H1 (cell line): Measurements from ENCODE around the gene SLC34A1. TPM values are rescaled to one million over a fixed set of nuclear protein-coding genes. Genes with fewer than 3 reads are reported as not detected.

Source experiments
- CTCF ChIA-PET: fragments of 300-600 bp; sonication (Branson Sonifier 250); formaldehyde crosslinking; loops from one replicate; lab custom pipeline; 2021; ENCODE audit not compliant: partially characterized antibody; lab: Charles Lee
- POLR2A ChIA-PET: fragments of 300-600 bp; sonication (Branson Sonifier 250); formaldehyde crosslinking; loops from one replicate; lab custom pipeline; 2021; ENCODE audit warnings: inconsistent platforms; ENCODE audit not compliant: partially characterized antibody; lab: Charles Lee
- DNase-seq, 2 experiments: peaks; one replicate each; pipeline versions ENCODE4 v3.0.0 to v3.0.0-alpha.2; 2010 to 2022; ENCODE audit warnings: low spot score in 2 of 2, low read depth in 1 of 2, mixed read lengths in 1 of 2
- FAIRE-seq: peaks from 2 replicates; lab custom pipeline; 2011; peaks lifted over from hg19 to GRCh38; lab: Jason Lieb, UNC
- H2AFZ ChIP-seq: 2 replicates; pipeline ENCODE4 v1.8.1; 2012; ENCODE audit warnings: low read length, inconsistent platforms
- H2AK5ac ChIP-seq: 2 replicates; pipeline ENCODE4 v1.6.1; 2013; ENCODE audit warnings: low read depth, low read length
- H2BK120ac ChIP-seq: replicated peaks from 2 replicates; pipeline ENCODE3; 2013; ENCODE audit warnings: low read depth, low read length, inconsistent platforms
- H2BK12ac ChIP-seq: 2 replicates; pipeline ENCODE4 v1.6.1; 2013; ENCODE audit warnings: low read depth, low read length
- H2BK15ac ChIP-seq: 2 replicates; pipeline ENCODE4 v1.6.1; 2013; ENCODE audit warnings: low read length
- H2BK20ac ChIP-seq: 2 replicates; pipeline ENCODE4 v1.6.1; 2013; ENCODE audit warnings: low read length
- H2BK5ac ChIP-seq: 2 replicates; pipeline ENCODE4 v1.6.1; 2013; ENCODE audit warnings: low read depth, low read length
- H3K14ac ChIP-seq: 2 replicates; pipeline ENCODE4 v1.6.1; 2013; ENCODE audit warnings: inconsistent platforms; ENCODE audit not compliant: insufficient read length
- H3K18ac ChIP-seq: 2 replicates; pipeline ENCODE4 v1.6.1; 2013; ENCODE audit warnings: low read length; ENCODE audit errors: extremely low read depth
- H3K23ac ChIP-seq: 2 replicates; pipeline ENCODE4 v1.6.1; 2013; ENCODE audit warnings: inconsistent platforms; ENCODE audit not compliant: insufficient read length
- H3K23me2 ChIP-seq: 2 replicates; pipeline ENCODE4 v1.6.1; 2013; ENCODE audit warnings: low read depth, low read length
- H3K27ac ChIP-seq: 2 replicates; pipeline ENCODE4 v1.6.1; 2011; ENCODE audit warnings: low read depth, low read length, inconsistent platforms
- H3K27me3 ChIP-seq, 4 experiments: replicated peaks in 1 of 4; 1 replicate in 1 of 4; 2 replicates in 3 of 4; pipeline versions ENCODE4 v1.6.1 to v1.8.1; 2011 to 2013; ENCODE audit warnings: low read length in 3 of 4, mild to moderate bottlenecking in 3 of 4, inconsistent platforms in 2 of 4, mixed read lengths in 2 of 4, moderate library complexity in 1 of 4; ENCODE audit not compliant: control insufficient read depth in 3 of 4, insufficient read depth in 3 of 4; ENCODE audit errors: extremely low read depth in 1 of 4
- H3K36me3 ChIP-seq, 4 experiments: 2 replicates each; pipeline versions ENCODE4 v1.6.1 to v1.8.1; 2011 to 2013; ENCODE audit warnings: mild to moderate bottlenecking in 4 of 4, low read length in 3 of 4, moderate library complexity in 2 of 4, control low read depth in 1 of 4, inconsistent platforms in 1 of 4; ENCODE audit not compliant: insufficient read depth in 4 of 4, control insufficient read depth in 2 of 4
- H3K4ac ChIP-seq: replicated peaks from 2 replicates; pipeline ENCODE3; 2013; ENCODE audit warnings: low read length, low read depth, mixed read lengths, inconsistent platforms; ENCODE audit not compliant: insufficient read length
- H3K4me1 ChIP-seq, 4 experiments: replicated peaks in 1 of 4; 1 replicate in 1 of 4; 2 replicates in 3 of 4; pipeline versions ENCODE4 v1.6.1 to v1.8.1; 2011 to 2013; ENCODE audit warnings: low read length in 3 of 4, inconsistent platforms in 2 of 4, mixed read lengths in 1 of 4; ENCODE audit not compliant: insufficient read depth in 4 of 4, control insufficient read depth in 3 of 4
- H3K4me2 ChIP-seq, 2 experiments: 2 replicates each; pipeline versions ENCODE4 v1.6.1 to v1.8.1; 2011 to 2013; ENCODE audit warnings: low read depth in 2 of 2, low read length in 2 of 2, control low read depth in 1 of 2, inconsistent platforms in 1 of 2, mild to moderate bottlenecking in 1 of 2; ENCODE audit not compliant: insufficient read depth in 1 of 2
- H3K4me3 ChIP-seq, 4 experiments: fragments of 200-600, 300-600 bp in 1 of 4; sonication (generic), shearing (Covaris generic), sonication (Bioruptor Twin) in 1 of 4; 2 replicates each; pipeline versions ENCODE4 v1.5.1 to v1.8.1; 2011 to 2016; ENCODE audit warnings: low read length in 4 of 4, low read depth in 3 of 4, control low read depth in 2 of 4, inconsistent platforms in 2 of 4, mild to moderate bottlenecking in 2 of 4, mixed read lengths in 1 of 4, moderate library complexity in 1 of 4; ENCODE audit not compliant: insufficient read depth in 2 of 4; ENCODE audit errors: extremely low read depth in 1 of 4
- H3K56ac ChIP-seq: replicated peaks from 2 replicates; pipeline ENCODE3; 2013; ENCODE audit warnings: low read depth, mild to moderate bottlenecking, mixed read lengths, low read length, inconsistent platforms; ENCODE audit not compliant: insufficient read length
- H3K79me1 ChIP-seq: 2 replicates; pipeline ENCODE4 v1.6.1; 2013; ENCODE audit warnings: low read depth, low read length, control low read depth
- H3K79me2 ChIP-seq, 2 experiments: 2 replicates each; pipeline versions ENCODE4 v1.6.1 to v1.8.1; 2012 to 2013; ENCODE audit warnings: low read length in 2 of 2, mild to moderate bottlenecking in 2 of 2, inconsistent platforms in 1 of 2; ENCODE audit not compliant: insufficient read depth in 2 of 2, control insufficient read depth in 1 of 2
- H3K9ac ChIP-seq, 4 experiments: replicated peaks in 1 of 4; 1 replicate in 1 of 4; 2 replicates in 3 of 4; pipeline versions ENCODE4 v1.6.1 to v1.8.1; 2011 to 2013; ENCODE audit warnings: low read depth in 3 of 4, low read length in 3 of 4, control low read depth in 2 of 4, mild to moderate bottlenecking in 2 of 4, moderate library complexity in 2 of 4, inconsistent platforms in 1 of 4; ENCODE audit errors: extremely low read depth in 1 of 4
- H3K9me3 ChIP-seq, 2 experiments: 2 replicates each; pipeline versions ENCODE4 v1.6.1 to v1.8.1; 2012 to 2013; ENCODE audit warnings: mild to moderate bottlenecking in 2 of 2, moderate library complexity in 2 of 2, control low read depth in 1 of 2, inconsistent platforms in 1 of 2, low read depth in 1 of 2, low read length in 1 of 2, mixed read lengths in 1 of 2; ENCODE audit not compliant: insufficient read depth in 2 of 2
- H4K20me1 ChIP-seq, 2 experiments: replicated peaks in 1 of 2; 2 replicates each; pipeline versions ENCODE3 to v1.8.1; 2011 to 2013; ENCODE audit warnings: inconsistent platforms in 2 of 2, low read length in 2 of 2, mild to moderate bottlenecking in 1 of 2; ENCODE audit not compliant: insufficient read depth in 2 of 2, control insufficient read depth in 1 of 2
- H4K5ac ChIP-seq: 2 replicates; pipeline ENCODE4 v1.6.1; 2013; ENCODE audit warnings: low read length, low read depth, mixed read lengths, inconsistent platforms; ENCODE audit not compliant: insufficient read length
- H4K8ac ChIP-seq: 2 replicates; pipeline ENCODE4 v1.8.0; 2013; ENCODE audit warnings: mild to moderate bottlenecking, moderate library complexity, low read length, inconsistent platforms; ENCODE audit not compliant: insufficient read depth; ENCODE audit errors: extremely low read depth
- H4K91ac ChIP-seq: replicated peaks from 2 replicates; pipeline ENCODE3; 2013; ENCODE audit warnings: low read length, mixed read lengths, inconsistent platforms; ENCODE audit not compliant: insufficient read length
- CTBP2 ChIP-seq: IDR thresholded peaks from 2 replicates; pipeline ENCODE4 v1.7.0; 2011; ENCODE audit warnings: borderline replicate concordance, mild to moderate bottlenecking, moderate library complexity, mixed read lengths, low read length; ENCODE audit not compliant: insufficient read depth, insufficient read length
- GABPA ChIP-seq: IDR thresholded peaks from 2 replicates; pipeline ENCODE4 v1.6.1; 2011; ENCODE audit warnings: mild to moderate bottlenecking, low read length, moderate library complexity, borderline replicate concordance; ENCODE audit not compliant: insufficient read depth
- JUN ChIP-seq: IDR thresholded peaks from 2 replicates; pipeline ENCODE4 v1.6.1; 2011; ENCODE audit warnings: low read depth, mild to moderate bottlenecking, improper control_type of control experiment, low read length
- KDM1A ChIP-seq: fragments of 200-600, 300-600 bp; sonication (generic); IDR thresholded peaks from 2 replicates; pipeline ENCODE4 v1.7.1; 2016; ENCODE audit warnings: mild to moderate bottlenecking, low read length, borderline replicate concordance
- MAFK ChIP-seq: IDR thresholded peaks from 2 replicates; pipeline ENCODE4 v1.6.1; 2012; ENCODE audit warnings: low read depth, mild to moderate bottlenecking, improper control_type of control experiment, low read length
- RBBP5 ChIP-seq: IDR thresholded peaks from 2 replicates; pipeline ENCODE4 v1.7.1; 2012; ENCODE audit warnings: low read depth, mild to moderate bottlenecking, inconsistent platforms, low read length, moderate library complexity, borderline replicate concordance
- RFX5 ChIP-seq: IDR thresholded peaks from 2 replicates; pipeline ENCODE4 v1.6.1; 2011; ENCODE audit warnings: low read depth, low read length, improper control_type of control experiment, borderline replicate concordance
- SIN3A ChIP-seq, 2 experiments: IDR thresholded peaks in 1 of 2; conservative IDR thresholded peaks in 1 of 2; 2 replicates each; pipeline ENCODE4 v1.6.1; 2011 to 2012; ENCODE audit warnings: low read length in 2 of 2, improper control_type of control experiment in 1 of 2, low read depth in 1 of 2, mild to moderate bottlenecking in 1 of 2
- SIRT6 ChIP-seq: IDR thresholded peaks from one replicate; pipeline ENCODE4 v1.7.1; 2012; ENCODE audit warnings: low read length, inconsistent platforms
- TAF1 ChIP-seq: IDR thresholded peaks from 2 replicates; pipeline ENCODE4 v1.6.1; 2011; ENCODE audit warnings: mild to moderate bottlenecking, low read depth, low read length
- TAF7 ChIP-seq: optimal IDR thresholded peaks from 2 replicates; pipeline ENCODE3; 2011; ENCODE audit warnings: low read depth, mild to moderate bottlenecking, inconsistent platforms, low read length, moderate library complexity, borderline replicate concordance
- TBP ChIP-seq: IDR thresholded peaks from 2 replicates; pipeline ENCODE4 v1.6.1; 2011; ENCODE audit warnings: low read depth, low read length, improper control_type of control experiment
- TCF12 ChIP-seq: IDR thresholded peaks from 2 replicates; pipeline ENCODE4 v1.6.1; 2011; ENCODE audit warnings: low read depth, mild to moderate bottlenecking, low read length
- TEAD4 ChIP-seq: IDR thresholded peaks from 2 replicates; pipeline ENCODE4 v1.6.1; 2012; ENCODE audit warnings: low read depth, low read length, inconsistent platforms, mixed read lengths
- WGBS, 2 experiments: shearing (Covaris generic) in 1 of 2; methylation state at CpG; one replicate each; pipeline versions ENCODE4 v1.1.6 to v1.1.7; 2013 to 2015; ENCODE audit warnings: low lambda C conversion rate in 2 of 2, mixed read lengths in 2 of 2, inconsistent platforms in 1 of 2, low coverage in 1 of 2, missing lambda C conversion rate in 1 of 2; ENCODE audit not compliant: insufficient replicate concordance in 2 of 2, insufficient coverage in 1 of 2, insufficient read length in 1 of 2; ENCODE audit errors: extremely low coverage in 1 of 2, missing lambda C conversion rate in 1 of 2; 5-methylcytosine and 5-hydroxymethylcytosine counted together
- polyA plus RNA-seq, 7 experiments: library from polyadenylated mRNA; depleted of rRNA in 3 of 7; stranded (reverse) in 5 of 7; unstranded in 2 of 7; fragments of >200 nt in 5 of 7; fragments of 200-250 nt in 2 of 7; gene quantifications; 1 replicate in 5 of 7; 2 replicates in 1 of 7; 4 replicates in 1 of 7; pipeline versions ENCODE4 v1.2.1 to v1.2.3, GENCODE V29; 2011 to 2013; ENCODE audit warnings: missing spikeins in 2 of 7, mixed read lengths in 2 of 7
- total RNA-seq: library from RNA; stranded (reverse); fragmentation: NEBNext Ultra II Directional; extraction: Animal tissue kit (Norgen Biotek cat#: 25700); gene quantifications from 2 replicates; pipeline ENCODE4 v1.2.1, GENCODE V29; 2021

The SLC34A1 gene
- total and polyA plus RNA-seq, 2 of the 8 experiments (the other 6 are each of a cell fraction or from before 2014, with no cell fraction given): not detected

DNA sequence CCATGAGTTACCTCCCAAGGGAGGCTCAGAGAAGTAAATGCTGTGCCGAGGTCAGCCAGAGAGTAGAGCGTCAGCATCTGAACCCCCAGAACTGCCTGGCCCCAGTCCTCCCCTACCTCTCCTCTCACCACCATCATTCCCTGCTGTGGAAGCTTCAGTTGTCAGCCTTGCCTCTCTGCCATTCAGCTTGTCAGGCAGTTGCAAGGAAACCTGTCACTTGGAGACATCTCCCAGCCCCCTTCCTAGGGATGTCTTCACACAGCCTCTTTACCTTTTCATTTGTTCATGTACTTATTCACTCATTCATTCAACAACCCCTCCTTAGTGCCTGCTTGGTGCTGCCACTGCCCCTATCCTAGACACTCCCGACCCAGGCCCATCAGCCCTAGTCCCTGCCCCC is 24.4 kb upstream of the SLC34A1 start:
- Histone ChIP-seq H3K14ac (no peak overlapping the region), H3K23me2 (peaks cover 3% of the 10 kb centered on the region; the same call in 1 of the 2 replicates), H2AK5ac (no peak overlapping the region), H4K5ac (no peak overlapping the region), H3K36me3 (no peaks in the 10 kb centered on the region), H2BK20ac (no peak overlapping the region), H2BK120ac (no peak overlapping the region), H3K4me3 (no peak overlapping the region), H3K56ac (no peak overlapping the region), H3K9me3 (no peaks in the 10 kb centered on the region), H2BK15ac (no peak overlapping the region), H3K79me1 (no peaks in the 10 kb centered on the region), H4K8ac (no peak overlapping the region), H2BK5ac (no peak overlapping the region), H4K20me1 (no peaks in the 10 kb centered on the region), H4K91ac (no peak overlapping the region), H3K79me2 (no peaks in the 10 kb centered on the region), H2AFZ (no peak overlapping the region), H3K27ac (no peak overlapping the region; the same call in 1 of the 2 replicates), H3K18ac (no peak overlapping the region), H3K23ac (no peak overlapping the region), H2BK12ac (no peak overlapping the region), H3K4me1 (peaks cover 0 to 11% (median 8%) of the 10 kb centered on the region in 4 experiments; a peak in 6 of 7 replicates), H3K27me3 (peaks cover 0 to 6% (median 4%) of the 10 kb centered on the region in 4 experiments; a peak in 4 of 7 replicates), H3K9ac (no peak overlapping the region), H3K4me2 (no peak overlapping the region), H3K4ac (no peak overlapping the region)
- no peak for FAIRE-seq
- WGBS, 2 experiments: 77% methylated on average over 3 of the region's 3 CpGs; no CpG with 5 or more reads in 1 of the 2 experiments
- ChIA-PET POLR2A (interaction anchor here (0.7 to 3.1 kb wide), 3 partner anchors 9 to 88 kb away, joined by 3 to 25 read pairs (median 4); partner anchors contain the start of gene LMAN2), CTCF (interaction anchor here (1.4 to 15.6 kb wide), 5 partner anchors 10 to 46 kb away, joined by 3 to 251 read pairs (median 20); partner anchors contain the start of gene MXD3)
- DNase-seq: no peak
- TF ChIP-seq SIN3A (conservative IDR thresholded peaks at IDR 0.05 in 1 of 2, IDR thresholded peaks at IDR 0.05 in 1 of 2; ENCODE audit: low read depth in 1 of 2, low read length in 2 of 2) (no peak), TEAD4 (no peak), SIRT6 (no peak), TCF12 (no peak), TAF1 (no peak), KDM1A (no peak), CTBP2 (no peak), MAFK (no peak), TAF7 (no peak), TBP (no peak), RBBP5 (no peak), GABPA (no peak), JUN (no peak), RFX5 (no peak)
